DOHH2 (cell line): ENCODE measurements around the gene PLEKHG4.

Source experiments
- CTCF ChIP-seq: fragments of 200-600 bp; sonication (generic); IDR thresholded peaks from one replicate; pipeline ENCODE4 v1.5.1; 2014; ENCODE audit warnings: antibody characterized with exemption, mild to moderate bottlenecking, low read depth, low read length; ENCODE audit not compliant: poor library complexity, severe bottlenecking
- EZH2phosphoT487 ChIP-seq: fragments of 200-600 bp; sonication (generic); IDR thresholded peaks from 2 replicates; pipeline ENCODE4 v1.6.1; 2017; ENCODE audit warnings: borderline replicate concordance, mild to moderate bottlenecking, antibody characterized with exemption, low read length, moderate library complexity, mixed read lengths

- TF ChIP-seq CTCF (no peak), EZH2phosphoT487 (no peak)
Measured at GRCh38 chr16:67238278-67238575, 41.1 kb upstream of the PLEKHG4 start.
